ENCODE data around the gene STRAP.
"Not testable (repeated sequence)": the region's sequence is repeated elsewhere in the genome, so short reads cannot be mapped to it uniquely, and the experiment has no call there.

The STRAP gene

GRCh38 chr12:15874556-15875145 is 7.5 kb upstream of the STRAP start:
- not testable (repeated sequence) for DNase-seq

GRCh38 chr12:15875863-15876262 is 6.3 kb upstream of the STRAP start:
- no peak for DNase-seq

GRCh38 chr12:15879413-15879812 is 2.8 kb upstream of the STRAP start:
- DNase-seq = peak in 1 of 3 experiments; percentile 11

- peak in 2 of 3 experiments; percentile 61 to 90 for DNase-seq
Measured at GRCh38 chr12:15880721-15881120, 1.5 kb upstream of the STRAP start.

- peak in 1 of 3 experiments; percentile 41 for DNase-seq
Measured at GRCh38 chr12:15883536-15883935, 1.3 kb downstream of the STRAP start.

- peak in 1 of 3 experiments; percentile 18 for DNase-seq
Measured at GRCh38 chr12:15886372-15887042, 4.3 kb downstream of the STRAP start.

GRCh38 chr12:15887043-15887817 is 5.0 kb downstream of the STRAP start:
- DNase-seq = no peak

GRCh38 chr12:15892645-15893259 is 10.6 kb downstream of the STRAP start:
- no peak for DNase-seq

GRCh38 chr12:15893260-15893659 is 11.1 kb downstream of the STRAP start:
- DNase-seq = no peak

GRCh38 chr12:15896867-15897266 is 14.7 kb downstream of the STRAP start:
- peak in 1 of 3 experiments; percentile 30 for DNase-seq

- no peak for DNase-seq
Measured at GRCh38 chr12:15897433-15897832, 15.2 kb downstream of the STRAP start.

GRCh38 chr12:15899282-15899870 is 17.2 kb downstream of the STRAP start:
- DNase-seq = peak in 2 of 3 experiments; percentile 15 to 69

- no peak for DNase-seq
Measured at GRCh38 chr12:15904378-15904920, 22.3 kb downstream of the STRAP start.

- peak in 1 of 3 experiments; percentile 62 for DNase-seq
Measured at GRCh38 chr12:15910468-15910863, 28.3 kb downstream of the STRAP start.

GRCh38 chr12:15910864-15911721 is 28.9 kb downstream of the STRAP start, which contains the start of gene DERA:
Gene DERA (plus strand): TSS chr12:15911332. CDS start chr12:15911384, 52 bp downstream.
- peak; percentile 83 to 96 (median 94) for DNase-seq

GRCh38 chr12:15911931-15912330 is 29.7 kb downstream of the STRAP start:
- DNase-seq = not testable (repeated sequence)

- DNase-seq = not testable (repeated sequence)
Measured at GRCh38 chr12:15914131-15914530, 31.9 kb downstream of the STRAP start.

- no peak for DNase-seq
Measured at GRCh38 chr12:15918066-15918465, 35.9 kb downstream of the STRAP start.

- no peak for DNase-seq
Measured at GRCh38 chr12:15919418-15919817, 37.2 kb downstream of the STRAP start.

- DNase-seq = no peak
Measured at GRCh38 chr12:15924956-15925355, 42.8 kb downstream of the STRAP start.

GRCh38 chr12:15928346-15928745 is 46.2 kb downstream of the STRAP start:
- peak in 2 of 3 experiments; percentile 28 to 54 for DNase-seq
